Brain microvascular endothelial cell (primary cell): Measurements from ENCODE around the gene PTPN5.
A peak's percentile ranks its signal among the peaks of the same experiment; 100 is the strongest.

Source experiments
- DNase-seq: peaks from one replicate; pipeline ENCODE4 v3.0.0-alpha.2; 2020
- H3K27ac ChIP-seq: fragments of 250-450 bp; sonication (Bioruptor Pico); 2 replicates; pipeline ENCODE4 v1.5.1; 2020; ENCODE audit warnings: mild to moderate bottlenecking, moderate library complexity
- H3K27me3 ChIP-seq: fragments of 250-450 bp; sonication (Bioruptor Pico); replicated peaks from 2 replicates; pipeline ENCODE4 v1.5.1; 2020; ENCODE audit warnings: mild to moderate bottlenecking
- H3K36me3 ChIP-seq: fragments of 250-450 bp; sonication (Bioruptor Pico); replicated peaks from 2 replicates; pipeline ENCODE4 v1.5.1; 2020; ENCODE audit warnings: mild to moderate bottlenecking
- H3K4me3 ChIP-seq: 2 replicates; pipeline ENCODE4 v1.5.1; 2011; ENCODE audit warnings: low read depth, mild to moderate bottlenecking, control low read depth, low read length, moderate library complexity
- in situ Hi-C: cut with HindIII; loops from 2 replicates; pipeline ENCODE4 v1.10.0; 2017; ENCODE audit warnings: low sequenced_read_pairs, low pct_ligation_motif_present
- TF ChIP-seq, protein P1 (sequence below): IDR thresholded peaks from 2 replicates; pipeline ENCODE4 v1.5.1; 2011; ENCODE audit warnings: low read depth, mild to moderate bottlenecking, moderate library complexity, low read length, control low read depth, inconsistent platforms; ENCODE audit errors: missing control alignments

The PTPN5 gene

DNA sequence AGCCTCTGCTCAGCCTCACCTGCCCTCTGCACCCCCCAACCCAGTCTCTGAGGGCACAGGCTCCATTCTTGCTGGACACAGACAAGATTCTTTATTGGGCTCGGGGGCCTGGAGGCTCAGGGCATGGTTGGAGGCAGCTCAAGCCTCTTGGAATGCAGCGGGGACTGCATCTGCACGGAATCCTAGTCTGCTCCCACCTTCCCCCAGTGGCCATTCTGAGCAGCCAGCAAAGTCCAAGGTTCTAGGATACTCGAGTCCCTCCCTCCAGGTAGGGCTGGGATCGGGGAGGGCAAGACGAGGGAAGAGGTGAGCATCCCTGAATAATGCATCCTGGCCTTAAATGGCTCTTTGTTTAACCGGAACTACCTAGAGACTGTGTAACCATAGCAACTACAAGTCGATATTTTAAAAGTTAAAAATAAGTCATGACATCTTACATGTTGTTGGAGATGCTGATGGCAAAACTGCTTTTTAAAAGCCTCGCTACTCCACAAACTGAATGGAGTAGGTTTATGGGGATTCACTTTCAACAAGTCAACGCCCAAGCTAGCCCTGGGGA lies 54.9 kb downstream of the PTPN5 start:
- TF ChIP-seq, protein P1, sequence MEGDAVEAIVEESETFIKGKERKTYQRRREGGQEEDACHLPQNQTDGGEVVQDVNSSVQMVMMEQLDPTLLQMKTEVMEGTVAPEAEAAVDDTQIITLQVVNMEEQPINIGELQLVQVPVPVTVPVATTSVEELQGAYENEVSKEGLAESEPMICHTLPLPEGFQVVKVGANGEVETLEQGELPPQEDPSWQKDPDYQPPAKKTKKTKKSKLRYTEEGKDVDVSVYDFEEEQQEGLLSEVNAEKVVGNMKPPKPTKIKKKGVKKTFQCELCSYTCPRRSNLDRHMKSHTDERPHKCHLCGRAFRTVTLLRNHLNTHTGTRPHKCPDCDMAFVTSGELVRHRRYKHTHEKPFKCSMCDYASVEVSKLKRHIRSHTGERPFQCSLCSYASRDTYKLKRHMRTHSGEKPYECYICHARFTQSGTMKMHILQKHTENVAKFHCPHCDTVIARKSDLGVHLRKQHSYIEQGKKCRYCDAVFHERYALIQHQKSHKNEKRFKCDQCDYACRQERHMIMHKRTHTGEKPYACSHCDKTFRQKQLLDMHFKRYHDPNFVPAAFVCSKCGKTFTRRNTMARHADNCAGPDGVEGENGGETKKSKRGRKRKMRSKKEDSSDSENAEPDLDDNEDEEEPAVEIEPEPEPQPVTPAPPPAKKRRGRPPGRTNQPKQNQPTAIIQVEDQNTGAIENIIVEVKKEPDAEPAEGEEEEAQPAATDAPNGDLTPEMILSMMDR = peak; percentile 30
- in situ Hi-C loops = no loop called here
- Histone ChIP-seq H3K36me3 (no peaks in the 10 kb centered on the region), H3K27ac (no peak overlapping the region), H3K4me3 (no peak overlapping the region), H3K27me3 (no peaks in the 10 kb centered on the region)
- DNase-seq = no peak

DNA sequence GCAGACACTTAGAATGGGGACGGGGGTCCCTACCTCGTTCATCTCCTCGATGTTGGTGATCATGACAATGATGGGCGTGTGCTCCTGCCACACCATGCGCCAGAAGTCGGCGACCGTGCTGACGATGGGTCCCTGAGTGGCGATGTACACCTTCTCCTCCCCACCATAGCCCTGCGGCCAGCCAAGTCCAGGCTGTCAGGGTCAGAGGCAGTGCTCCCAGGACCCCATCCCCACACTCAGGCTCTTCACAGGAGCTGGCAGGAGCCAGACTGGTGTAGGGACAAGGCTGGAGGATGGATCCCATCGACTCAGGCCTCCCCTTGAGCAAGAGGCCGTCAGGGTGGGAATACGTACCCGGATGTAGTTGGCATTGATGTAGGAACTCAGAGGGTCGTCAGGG lies 58.4 kb downstream of the PTPN5 start:
- Histone ChIP-seq H3K36me3 (no peaks in the 10 kb centered on the region), H3K27ac (no peak overlapping the region), H3K27me3 (no peaks in the 10 kb centered on the region), H3K4me3 (no peak overlapping the region)
- no peak for DNase-seq
- in situ Hi-C loops = no loop called here
- TF ChIP-seq, protein P1 = no peak

DNA sequence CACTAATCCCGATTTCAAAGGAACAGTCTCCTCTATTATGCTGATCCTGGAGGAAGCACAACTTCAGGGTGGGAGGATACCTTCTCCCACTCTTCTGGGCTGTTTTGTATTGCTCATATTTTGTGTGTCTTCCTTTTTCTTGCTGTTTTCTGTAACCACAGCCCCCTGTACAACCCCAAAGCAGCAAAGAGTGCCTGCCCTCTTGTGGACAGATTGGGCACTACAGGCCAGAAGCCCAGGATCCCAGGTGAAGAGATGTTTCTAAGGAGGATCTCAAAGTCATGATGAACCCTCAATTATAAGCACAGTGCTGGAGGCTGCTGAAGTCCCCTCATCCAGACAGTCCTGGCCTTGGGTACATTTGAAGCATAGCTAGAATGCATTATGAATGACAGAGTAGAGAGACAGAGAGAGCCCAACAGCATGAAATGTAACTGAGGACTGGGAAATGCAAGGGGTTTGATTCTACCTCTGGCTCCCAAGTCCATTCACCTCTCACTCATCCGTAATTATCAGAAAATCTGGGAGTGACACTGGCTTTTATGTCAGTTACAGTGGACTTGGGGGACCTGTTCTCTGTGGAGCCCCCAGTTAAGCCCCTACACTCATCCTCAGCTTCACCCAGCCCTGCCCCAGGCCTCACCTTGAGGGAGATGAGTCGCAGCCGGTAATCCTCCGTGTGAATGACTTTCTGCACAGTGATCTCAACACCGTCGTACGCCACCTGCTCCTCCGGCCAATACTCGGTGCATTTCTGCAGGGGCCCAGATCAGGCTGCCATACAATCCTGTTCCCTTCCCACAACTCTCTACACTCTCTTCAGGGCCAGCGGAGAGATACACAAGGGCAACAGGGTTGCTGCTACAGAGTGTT lies 59.4 kb downstream of the PTPN5 start:
- TF ChIP-seq, protein P1 = peak; percentile 100
- DNase-seq = peak; percentile 50
- Histone ChIP-seq H3K27ac (no peak overlapping the region), H3K36me3 (no peaks in the 10 kb centered on the region), H3K27me3 (no peaks in the 10 kb centered on the region), H3K4me3 (no peak overlapping the region)
- in situ Hi-C loops = no loop called here

DNA sequence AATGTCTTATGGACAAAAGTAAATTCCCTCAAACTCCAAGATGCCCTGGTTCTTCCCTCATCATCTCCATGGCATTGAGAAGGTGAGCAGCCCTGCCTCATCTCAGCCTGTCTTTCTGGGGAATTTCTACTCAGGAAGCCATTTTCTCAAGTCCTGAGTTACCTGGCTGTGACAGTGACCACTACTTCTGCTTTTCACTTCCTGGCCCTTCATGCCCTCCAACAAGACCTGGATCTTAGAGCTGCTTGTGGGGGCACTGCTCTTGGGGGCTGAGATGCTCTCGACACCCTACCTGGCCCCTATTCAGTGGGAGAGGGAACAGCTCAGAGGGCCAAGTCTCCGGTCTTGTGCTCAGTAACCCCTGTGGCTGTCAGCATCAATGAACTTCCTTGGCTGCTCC lies 60.2 kb downstream of the PTPN5 start:
- in situ Hi-C loops = no loop called here
- TF ChIP-seq, protein P1 = no peak
- H3K36me3 ChIP-seq = no peaks in the 10 kb centered on the region

DNA sequence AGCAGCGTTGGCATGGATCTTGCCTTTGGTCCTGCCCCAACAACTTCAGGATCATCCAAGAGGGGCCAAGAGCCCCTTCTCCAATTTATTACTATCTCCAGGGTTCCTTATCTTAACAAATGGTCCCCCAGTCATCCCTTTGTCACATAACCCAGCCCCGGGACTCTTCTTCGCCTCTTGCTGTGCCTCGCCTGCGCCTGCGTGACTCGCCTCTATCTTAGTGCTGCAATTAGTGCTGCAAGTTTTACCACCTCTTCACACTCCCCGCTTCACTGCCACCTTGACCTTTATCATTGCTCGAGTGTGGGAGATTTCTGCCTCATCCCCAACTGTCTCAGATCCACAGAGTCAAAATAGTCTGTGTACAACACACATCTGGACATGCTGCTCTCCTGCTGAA lies 61.6 kb downstream of the PTPN5 start:
- Histone ChIP-seq H3K36me3 (no peaks in the 10 kb centered on the region), H3K4me3 (no peak overlapping the region), H3K27me3 (no peaks in the 10 kb centered on the region), H3K27ac (no peak overlapping the region)
- DNase-seq = no peak
- in situ Hi-C loops = no loop called here
- TF ChIP-seq, protein P1 = no peak

More for the DNA sequence above, 60.2 kb downstream of the PTPN5 start:
- Histone ChIP-seq H3K27me3 (no peaks in the 10 kb centered on the region), H3K4me3 (no peak overlapping the region), H3K27ac (no peak overlapping the region)
- no peak for DNase-seq
